SU-DHL-6 (cell line): ENCODE measurements around the gene ATAD2B.
A peak's percentile ranks its signal among the peaks of the same experiment; 100 is the strongest.

Source experiments
- H2AFZ ChIP-seq: fragments of 200-600 bp; sonication (generic); 2 replicates; pipeline ENCODE4 v1.6.1; 2014; ENCODE audit warnings: low read depth, mild to moderate bottlenecking, moderate library complexity, mixed read lengths, antibody characterized with exemption, low read length; ENCODE audit not compliant: severe bottlenecking
- H3F3A ChIP-seq: fragments of 200-600 bp; shearing (Covaris generic); 2 replicates; pipeline ENCODE4 v1.6.0; 2016; ENCODE audit warnings: antibody characterized with exemption, mild to moderate bottlenecking; ENCODE audit not compliant: insufficient read depth
- H3K27ac ChIP-seq: fragments of 200-600 bp; sonication (generic); 2 replicates; pipeline ENCODE4 v1.5.1; 2016; ENCODE audit warnings: low read depth, mild to moderate bottlenecking, low read length, moderate library complexity, mixed read lengths
- H3K27me3 ChIP-seq: fragments of 200-600 bp; sonication (generic), shearing (Covaris generic); 2 replicates; pipeline ENCODE4 v1.6.0; 2014; ENCODE audit warnings: mild to moderate bottlenecking, low read length
- H3K36me3 ChIP-seq: fragments of 200-600 bp; sonication (generic); 2 replicates; pipeline ENCODE4 v1.6.1; 2014; ENCODE audit warnings: mild to moderate bottlenecking, low read length, mixed read lengths
- H3K4me2 ChIP-seq: fragments of 300-600, 200-600 bp; shearing (Covaris generic), sonication (generic); 2 replicates; pipeline ENCODE4 v1.6.0; 2014; ENCODE audit warnings: low read length, low read depth, mild to moderate bottlenecking; ENCODE audit not compliant: poor library complexity, severe bottlenecking
- H3K4me3 ChIP-seq: fragments of 200-600 bp; sonication (generic); 2 replicates; pipeline ENCODE4 v1.5.1; 2014; ENCODE audit warnings: antibody characterized with exemption, low read length, mild to moderate bottlenecking, mixed read lengths; ENCODE audit not compliant: insufficient read depth, poor library complexity, severe bottlenecking
- H3K79me2 ChIP-seq: fragments of 200-600 bp; sonication (generic); 2 replicates; pipeline ENCODE4 v1.6.1; 2014; ENCODE audit warnings: mild to moderate bottlenecking, low read length, moderate library complexity; ENCODE audit not compliant: insufficient read depth
- H3K9ac ChIP-seq: fragments of 200-600 bp; sonication (generic); 2 replicates; pipeline ENCODE4 v1.7.0; 2014; ENCODE audit warnings: mild to moderate bottlenecking, low read length
- H3K9me2 ChIP-seq: fragments of 200-600 bp; sonication (generic); replicated peaks from 2 replicates; pipeline ENCODE4 v1.6.1; 2014; ENCODE audit warnings: low read length; ENCODE audit not compliant: insufficient read depth
- H3K9me3 ChIP-seq: fragments of 200-600 bp; sonication (generic); 2 replicates; pipeline ENCODE4 v1.6.1; 2014; ENCODE audit warnings: low read length, mixed read lengths; ENCODE audit not compliant: insufficient read depth
- H4K20me1 ChIP-seq: fragments of 200-600 bp; sonication (generic); 2 replicates; pipeline ENCODE4 v1.6.1; 2014; ENCODE audit warnings: low read depth, mild to moderate bottlenecking, antibody characterized with exemption, low read length, moderate library complexity, mixed read lengths
- EZH2phosphoT487 ChIP-seq: fragments of 200-600 bp; sonication (generic), shearing (Covaris generic); conservative IDR thresholded peaks from 2 replicates; pipeline ENCODE4 v1.6.1; 2018; ENCODE audit warnings: mild to moderate bottlenecking, antibody characterized with exemption, low read length, moderate library complexity, mixed read lengths
- TF ChIP-seq, protein P1 (sequence below): fragments of 200-600 bp; sonication (generic); IDR thresholded peaks from one replicate; pipeline ENCODE4 v1.5.1; 2017; ENCODE audit warnings: antibody characterized with exemption, mild to moderate bottlenecking, low read length, moderate library complexity; ENCODE audit not compliant: insufficient read depth, poor library complexity, severe bottlenecking

The ATAD2B gene

GRCh38 chr2:23926290-23926749 lies 603 bp downstream of the ATAD2B start:
- H3K9ac ChIP-seq: peak overlapping the region; percentile 87
- H3K27me3 ChIP-seq: no peaks in the 10 kb centered on the region
- no peaks in the 10 kb centered on the region for H3K36me3 ChIP-seq
- no peak for TF ChIP-seq EZH2phosphoT487
- TF ChIP-seq, protein P1, sequence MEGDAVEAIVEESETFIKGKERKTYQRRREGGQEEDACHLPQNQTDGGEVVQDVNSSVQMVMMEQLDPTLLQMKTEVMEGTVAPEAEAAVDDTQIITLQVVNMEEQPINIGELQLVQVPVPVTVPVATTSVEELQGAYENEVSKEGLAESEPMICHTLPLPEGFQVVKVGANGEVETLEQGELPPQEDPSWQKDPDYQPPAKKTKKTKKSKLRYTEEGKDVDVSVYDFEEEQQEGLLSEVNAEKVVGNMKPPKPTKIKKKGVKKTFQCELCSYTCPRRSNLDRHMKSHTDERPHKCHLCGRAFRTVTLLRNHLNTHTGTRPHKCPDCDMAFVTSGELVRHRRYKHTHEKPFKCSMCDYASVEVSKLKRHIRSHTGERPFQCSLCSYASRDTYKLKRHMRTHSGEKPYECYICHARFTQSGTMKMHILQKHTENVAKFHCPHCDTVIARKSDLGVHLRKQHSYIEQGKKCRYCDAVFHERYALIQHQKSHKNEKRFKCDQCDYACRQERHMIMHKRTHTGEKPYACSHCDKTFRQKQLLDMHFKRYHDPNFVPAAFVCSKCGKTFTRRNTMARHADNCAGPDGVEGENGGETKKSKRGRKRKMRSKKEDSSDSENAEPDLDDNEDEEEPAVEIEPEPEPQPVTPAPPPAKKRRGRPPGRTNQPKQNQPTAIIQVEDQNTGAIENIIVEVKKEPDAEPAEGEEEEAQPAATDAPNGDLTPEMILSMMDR: no peak
- peaks cover 22% of the 10 kb centered on the region; the same call in 1 of the 2 replicates for H4K20me1 ChIP-seq
- H3K9me2 ChIP-seq: no peaks in the 10 kb centered on the region
- H3K4me2 ChIP-seq: peak overlapping the region; percentile 80
- peak overlapping the region; percentile 77 for H3K27ac ChIP-seq
- peaks cover 45% of the 10 kb centered on the region for H3K79me2 ChIP-seq
- peak overlapping the region; percentile 81 for H2AFZ ChIP-seq
- H3K9me3 ChIP-seq: no peaks in the 10 kb centered on the region
- H3F3A ChIP-seq: peaks cover 17% of the 10 kb centered on the region; the same call in 1 of the 2 replicates
- peak overlapping the region; percentile 82 for H3K4me3 ChIP-seq

DNA sequence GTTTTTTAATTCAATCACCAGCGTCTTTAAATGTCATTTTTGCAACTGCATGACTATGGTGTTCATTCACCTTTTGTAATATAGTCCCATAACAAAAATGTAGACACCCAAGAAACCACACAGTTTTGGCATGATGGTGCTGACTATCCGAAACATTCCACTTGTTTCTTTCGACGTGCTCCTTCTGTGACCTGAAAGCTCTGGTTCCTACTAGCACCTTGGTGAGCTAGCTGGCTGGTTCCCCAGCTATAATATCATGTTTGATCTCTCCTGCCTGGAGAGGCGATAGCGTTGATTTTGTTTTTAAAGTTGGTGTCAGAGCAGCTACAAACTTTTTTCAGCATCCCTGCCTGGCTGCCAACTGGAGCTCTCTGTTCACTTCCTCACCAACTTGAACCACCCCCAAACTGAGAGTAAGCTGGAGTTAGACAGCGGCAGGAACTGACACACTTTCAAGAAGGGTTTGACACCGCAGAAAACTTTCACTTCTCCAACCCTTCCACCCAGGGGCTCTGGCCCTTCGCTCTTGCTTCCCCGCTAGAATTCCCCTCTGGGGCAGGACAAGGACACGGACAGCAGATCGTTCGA lies 1.1 kb downstream of the ATAD2B start:
- H3K36me3 ChIP-seq: no peaks in the 10 kb centered on the region
- TF ChIP-seq EZH2phosphoT487: no peak
- TF ChIP-seq, protein P1: no peak
- H3K9ac ChIP-seq: peak overlapping the region; percentile 87
- no peaks in the 10 kb centered on the region for H3K9me3 ChIP-seq
- peak overlapping the region; percentile 81 for H2AFZ ChIP-seq
- H3K79me2 ChIP-seq: peaks cover 47% of the 10 kb centered on the region
- no peaks in the 10 kb centered on the region for H3K27me3 ChIP-seq
- H3F3A ChIP-seq: peaks cover 17% of the 10 kb centered on the region; the same call in 1 of the 2 replicates
- H3K27ac ChIP-seq: peak overlapping the region; percentile 77
- H3K4me2 ChIP-seq: peak overlapping the region; percentile 80
- no peaks in the 10 kb centered on the region for H3K9me2 ChIP-seq
- peak overlapping the region; percentile 82 for H3K4me3 ChIP-seq
- H4K20me1 ChIP-seq: peaks cover 22% of the 10 kb centered on the region; the same call in 1 of the 2 replicates

GRCh38 chr2:23924589-23925359 lies 2.1 kb downstream of the ATAD2B start:
- H3K9ac ChIP-seq: peak overlapping the region; percentile 87; the same call in 1 of the 2 replicates

More at GRCh38 chr2:23924589-23925359, 2.1 kb downstream of the ATAD2B start:
- Histone ChIP-seq H2AFZ (no peak overlapping the region), H3F3A (peaks cover 17% of the 10 kb centered on the region; the same call in 1 of the 2 replicates), H3K36me3 (no peaks in the 10 kb centered on the region), H3K79me2 (peaks cover 57% of the 10 kb centered on the region), H3K9me3 (no peaks in the 10 kb centered on the region), H3K4me2 (peak overlapping the region; percentile 80), H3K4me3 (peak overlapping the region; percentile 82), H3K9me2 (no peaks in the 10 kb centered on the region), H4K20me1 (peaks cover 22% of the 10 kb centered on the region; the same call in 1 of the 2 replicates), H3K27me3 (no peaks in the 10 kb centered on the region), H3K27ac (no peak overlapping the region)
- TF ChIP-seq, protein P1: no peak
- no peak for TF ChIP-seq EZH2phosphoT487
